Measurements from ENCODE around the gene PCAT7.

DNA sequence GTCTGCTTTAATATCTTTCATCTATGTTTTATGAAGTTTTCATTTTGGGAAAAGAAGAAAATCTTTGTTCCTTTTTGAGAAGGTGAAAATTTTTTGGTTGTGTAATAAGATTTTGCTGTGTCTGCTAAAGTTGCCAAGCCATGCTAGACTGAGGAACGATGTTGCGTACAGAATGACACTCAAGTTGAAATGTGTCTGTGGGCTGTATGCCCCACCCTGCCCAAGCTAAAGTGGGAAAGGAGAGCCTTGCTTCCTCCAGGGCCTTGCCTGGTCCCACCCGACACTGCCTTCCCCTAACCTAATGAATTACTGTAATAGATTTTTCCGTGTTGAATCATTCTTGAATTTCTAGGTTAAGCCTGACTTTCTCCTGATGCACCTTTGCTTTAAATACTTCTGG is 2.5 kb downstream of the PCAT7 start:
- TF ChIP-seq, protein P1, sequence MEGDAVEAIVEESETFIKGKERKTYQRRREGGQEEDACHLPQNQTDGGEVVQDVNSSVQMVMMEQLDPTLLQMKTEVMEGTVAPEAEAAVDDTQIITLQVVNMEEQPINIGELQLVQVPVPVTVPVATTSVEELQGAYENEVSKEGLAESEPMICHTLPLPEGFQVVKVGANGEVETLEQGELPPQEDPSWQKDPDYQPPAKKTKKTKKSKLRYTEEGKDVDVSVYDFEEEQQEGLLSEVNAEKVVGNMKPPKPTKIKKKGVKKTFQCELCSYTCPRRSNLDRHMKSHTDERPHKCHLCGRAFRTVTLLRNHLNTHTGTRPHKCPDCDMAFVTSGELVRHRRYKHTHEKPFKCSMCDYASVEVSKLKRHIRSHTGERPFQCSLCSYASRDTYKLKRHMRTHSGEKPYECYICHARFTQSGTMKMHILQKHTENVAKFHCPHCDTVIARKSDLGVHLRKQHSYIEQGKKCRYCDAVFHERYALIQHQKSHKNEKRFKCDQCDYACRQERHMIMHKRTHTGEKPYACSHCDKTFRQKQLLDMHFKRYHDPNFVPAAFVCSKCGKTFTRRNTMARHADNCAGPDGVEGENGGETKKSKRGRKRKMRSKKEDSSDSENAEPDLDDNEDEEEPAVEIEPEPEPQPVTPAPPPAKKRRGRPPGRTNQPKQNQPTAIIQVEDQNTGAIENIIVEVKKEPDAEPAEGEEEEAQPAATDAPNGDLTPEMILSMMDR (IDR thresholded peaks at IDR 0.05): no peak
- no peak for TF ChIP-seq POLR2AphosphoS5 (IDR thresholded peaks at IDR 0.05)

Data from transverse colon (tissue), 4 donors.